CD4-positive, alpha-beta T cell treated with Interleukin-12 subunit alpha and Interleukin-12 subunit beta, for 1 hour (primary cell): ENCODE results near the gene KRTAP10-2.

ENCODE experiments used
- DNase-seq: peaks from one replicate; pipeline ENCODE4 v3.0.0-alpha.2; 2020

Gene KRTAP10-2

DNA sequence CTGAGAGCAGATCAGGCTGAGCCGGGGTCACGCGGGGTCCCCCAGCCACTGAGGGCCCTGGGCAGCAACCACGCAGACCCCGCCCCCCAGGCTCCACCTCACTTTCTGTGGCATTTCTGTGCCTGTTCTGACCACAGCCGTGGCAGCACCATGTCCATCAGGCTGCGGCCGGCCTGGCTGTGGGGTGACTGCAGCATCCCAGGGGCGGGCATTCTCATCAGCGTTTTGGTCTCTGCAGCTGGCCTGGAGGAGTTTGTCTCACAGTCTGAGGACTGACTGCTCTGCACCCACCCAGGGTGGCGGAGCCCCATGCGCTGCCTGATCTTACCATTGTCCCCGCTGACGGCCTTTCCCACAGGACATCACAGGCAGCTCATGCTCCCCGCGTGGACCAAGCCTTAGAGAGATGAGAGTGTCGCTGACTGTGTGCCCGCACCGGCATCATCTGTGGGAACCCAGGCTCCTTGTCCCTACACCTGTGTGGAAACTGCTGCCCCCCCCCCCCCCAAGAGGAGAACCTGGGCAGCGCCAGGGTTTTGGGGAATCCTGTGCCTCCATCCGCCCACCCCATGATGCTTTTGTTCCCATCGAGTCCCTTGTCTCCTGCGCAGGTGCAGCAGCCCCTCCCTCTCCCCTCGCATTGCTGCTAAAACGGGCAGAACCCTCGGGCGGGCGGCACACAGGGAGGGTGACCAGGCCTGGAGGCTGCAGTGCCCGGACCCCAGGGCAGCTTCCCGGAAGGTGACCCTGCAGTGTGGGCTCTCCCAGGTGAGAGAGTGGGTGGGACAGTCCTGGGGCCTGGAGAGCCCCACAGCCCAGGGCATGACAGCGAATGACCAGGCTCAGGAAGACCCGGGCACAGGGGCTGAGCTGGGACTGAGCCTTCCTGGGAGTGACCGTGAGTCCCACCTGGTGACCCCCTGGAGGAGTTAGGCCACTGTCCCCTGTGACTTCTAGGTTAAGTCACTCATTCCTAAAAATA, 13.1 kb downstream of the KRTAP10-2 start:
- no peak for DNase-seq

DNA sequence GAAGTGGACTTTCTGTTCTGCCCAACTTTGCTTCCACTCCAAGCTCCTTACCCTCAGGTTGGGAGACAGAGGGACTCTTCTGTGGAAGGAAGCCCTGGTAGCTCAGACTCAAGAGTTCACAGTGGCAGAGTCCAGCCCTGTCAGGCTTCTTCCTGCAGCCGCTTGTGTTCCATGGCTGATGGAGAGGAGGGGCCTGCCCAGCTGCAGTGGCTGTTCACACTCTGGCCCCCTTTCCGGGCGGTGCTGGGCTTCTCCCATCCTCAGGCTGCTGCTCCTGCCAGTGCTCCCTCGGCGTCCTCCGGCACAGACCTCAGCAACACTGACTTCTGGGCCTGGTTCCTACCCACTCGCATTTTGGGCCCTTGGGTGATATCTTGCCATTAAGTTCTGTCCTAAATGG, 15.3 kb downstream of the KRTAP10-2 start:
- DNase-seq, result no peak

DNA sequence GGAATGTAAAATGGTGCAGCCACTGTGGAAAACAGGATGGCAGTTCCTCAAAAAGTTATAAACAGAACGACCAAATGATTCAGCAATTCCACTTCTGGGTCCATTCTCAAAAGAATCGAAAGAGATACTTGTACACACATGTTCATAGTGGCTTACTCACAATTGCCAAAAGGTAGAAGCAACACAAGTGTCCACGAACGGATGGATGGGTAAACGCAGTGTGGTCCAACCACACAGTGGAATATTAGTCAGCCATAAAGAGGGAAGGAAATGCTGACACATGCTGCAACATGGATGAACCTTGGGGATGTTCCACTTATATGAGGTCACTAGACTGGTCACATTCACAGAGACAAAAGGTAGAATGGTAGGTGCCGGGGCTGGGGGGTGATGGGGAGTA, 16.6 kb downstream of the KRTAP10-2 start:
- no peak for DNase-seq

DNA sequence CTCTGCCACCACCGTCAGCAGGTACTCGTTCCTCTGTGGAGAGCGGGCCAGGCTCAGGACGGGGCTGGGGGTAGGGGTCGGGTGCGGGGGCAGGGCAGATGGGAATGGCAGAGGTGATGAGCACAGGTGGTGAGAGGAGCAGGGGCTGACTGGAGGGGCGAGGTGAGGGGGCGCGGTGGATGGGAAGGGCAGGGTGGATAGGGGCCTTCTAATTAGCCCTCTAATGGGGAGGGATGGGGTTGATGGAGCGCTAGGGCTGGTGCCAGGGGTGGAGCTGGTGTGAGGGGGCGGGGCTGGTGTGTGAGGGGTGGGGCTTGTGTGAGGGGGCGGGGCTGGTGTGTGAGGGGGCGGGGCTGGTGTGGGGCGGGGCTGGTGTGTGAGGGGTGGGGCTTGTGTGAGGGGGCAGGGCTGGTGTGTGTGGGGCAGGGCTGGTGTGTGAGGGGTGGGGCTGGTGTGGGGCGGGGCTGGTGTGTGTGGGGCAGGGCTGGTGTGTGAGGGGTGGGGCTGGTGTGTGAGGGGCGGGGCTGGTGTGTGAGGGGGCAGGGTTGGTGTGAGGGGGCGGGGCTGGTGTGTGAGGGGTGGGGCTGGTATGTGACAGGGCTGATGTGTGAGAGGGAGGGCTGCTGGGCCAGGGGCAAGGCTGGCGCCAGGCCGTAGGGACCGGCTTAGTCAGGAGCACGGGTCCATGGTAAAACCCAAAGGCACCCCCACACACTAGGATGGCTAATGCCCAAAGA, 17.2 kb downstream of the KRTAP10-2 start:
- no peak for DNase-seq

DNA sequence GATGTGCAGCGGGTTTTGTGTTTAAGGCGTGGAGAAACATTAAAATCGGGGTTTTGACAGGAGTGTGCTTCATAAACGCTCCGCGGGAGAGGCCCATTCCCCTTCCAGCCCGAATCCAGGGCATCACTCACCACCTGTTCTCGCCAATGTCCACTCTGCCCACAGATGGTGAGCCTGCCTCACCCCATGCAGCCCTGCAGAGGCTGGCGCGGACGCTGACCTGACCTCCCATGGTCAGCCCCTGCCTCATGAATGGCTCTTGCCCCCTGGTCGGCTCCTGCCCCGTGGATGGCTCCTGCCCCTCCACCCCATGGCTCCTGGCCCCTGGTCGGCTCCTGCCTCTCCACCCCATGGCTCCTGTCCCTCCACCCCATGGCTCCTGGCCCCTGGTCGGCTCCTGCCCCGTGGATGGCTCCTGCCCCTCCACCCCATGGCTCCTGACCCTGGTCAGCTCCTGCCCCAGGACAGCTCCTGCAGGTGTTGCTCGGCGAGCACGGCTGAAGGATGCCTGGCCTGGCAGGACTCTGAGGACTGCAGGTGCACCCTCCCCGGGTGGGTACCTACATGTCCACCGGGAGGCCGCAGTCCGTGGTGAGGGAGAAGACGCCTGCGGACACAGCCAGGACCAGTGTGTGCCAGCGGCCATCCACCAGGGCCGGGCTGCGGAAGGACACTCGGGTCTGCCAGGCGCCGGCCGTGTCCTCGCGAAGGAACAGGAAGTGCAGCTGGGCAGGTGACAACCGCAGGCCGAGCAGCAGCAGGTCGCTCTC, 18.0 kb downstream of the KRTAP10-2 start:
- no peak for DNase-seq

DNA sequence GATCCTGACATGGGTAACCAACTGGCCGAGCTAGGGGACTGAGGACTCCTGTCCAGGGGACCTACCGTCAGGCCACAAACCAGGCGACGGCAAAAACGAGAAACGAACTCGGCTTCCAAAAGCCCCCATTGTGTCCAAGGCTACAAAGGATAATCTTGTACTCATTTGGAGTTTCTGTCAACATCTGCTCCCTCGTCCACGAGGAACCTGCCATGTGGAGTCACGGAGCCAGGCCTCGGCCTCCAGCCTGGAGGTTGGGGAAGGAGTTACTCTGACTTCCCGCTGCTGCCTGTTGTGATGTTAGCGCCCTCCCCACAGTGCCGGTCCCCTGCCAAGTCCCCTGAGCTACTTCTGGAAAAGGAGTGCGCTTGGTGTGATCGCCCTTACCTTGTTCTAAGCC, 18.6 kb downstream of the KRTAP10-2 start:
- DNase-seq, result no peak

DNA sequence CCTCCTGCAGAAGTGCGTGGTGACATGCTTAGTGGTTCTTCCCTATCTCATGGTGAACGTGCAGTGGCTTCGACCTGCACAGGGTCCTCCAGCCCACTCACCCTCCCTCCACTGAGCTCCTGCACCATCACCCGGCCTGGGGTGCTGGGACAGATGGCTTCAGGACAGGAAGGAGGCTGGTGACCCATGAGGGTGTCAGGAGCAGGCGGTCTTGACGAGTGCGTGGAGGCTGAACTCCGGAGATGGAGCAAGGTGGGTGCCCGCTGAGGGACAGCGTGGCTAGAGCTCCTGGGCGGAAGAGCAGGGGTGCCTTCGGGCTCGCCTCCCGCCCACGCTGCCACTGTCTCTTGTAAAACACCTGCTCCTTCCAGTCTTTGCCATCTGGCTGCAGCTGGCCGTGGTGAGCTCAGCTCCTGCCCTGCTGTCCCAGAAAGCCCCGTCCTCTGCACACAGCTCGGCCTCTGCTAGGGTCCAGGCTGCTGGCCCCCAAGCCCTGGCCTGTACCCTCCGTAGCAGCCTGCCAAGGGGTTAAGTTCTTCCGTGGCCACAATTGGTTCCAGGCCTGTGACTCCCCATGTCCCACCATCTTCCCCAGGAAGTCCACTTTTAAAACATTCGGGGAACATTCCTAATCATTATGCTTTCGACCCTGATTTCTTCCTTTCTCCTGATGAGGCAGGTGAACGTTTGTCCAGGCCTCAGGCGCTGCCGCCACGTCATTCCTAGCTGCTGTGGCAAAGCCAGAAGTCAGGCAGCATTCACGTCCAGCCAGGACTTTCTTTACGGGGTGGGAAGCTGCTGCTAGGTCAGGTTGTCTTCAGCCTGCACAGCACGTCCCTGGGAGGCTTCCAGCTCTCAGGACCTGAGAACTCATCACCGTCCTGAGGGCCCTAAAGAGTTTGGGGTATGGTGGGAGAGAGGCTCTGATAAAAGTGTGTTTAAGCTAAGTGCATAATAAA, 19.4 kb downstream of the KRTAP10-2 start:
- DNase-seq, result no peak

DNA sequence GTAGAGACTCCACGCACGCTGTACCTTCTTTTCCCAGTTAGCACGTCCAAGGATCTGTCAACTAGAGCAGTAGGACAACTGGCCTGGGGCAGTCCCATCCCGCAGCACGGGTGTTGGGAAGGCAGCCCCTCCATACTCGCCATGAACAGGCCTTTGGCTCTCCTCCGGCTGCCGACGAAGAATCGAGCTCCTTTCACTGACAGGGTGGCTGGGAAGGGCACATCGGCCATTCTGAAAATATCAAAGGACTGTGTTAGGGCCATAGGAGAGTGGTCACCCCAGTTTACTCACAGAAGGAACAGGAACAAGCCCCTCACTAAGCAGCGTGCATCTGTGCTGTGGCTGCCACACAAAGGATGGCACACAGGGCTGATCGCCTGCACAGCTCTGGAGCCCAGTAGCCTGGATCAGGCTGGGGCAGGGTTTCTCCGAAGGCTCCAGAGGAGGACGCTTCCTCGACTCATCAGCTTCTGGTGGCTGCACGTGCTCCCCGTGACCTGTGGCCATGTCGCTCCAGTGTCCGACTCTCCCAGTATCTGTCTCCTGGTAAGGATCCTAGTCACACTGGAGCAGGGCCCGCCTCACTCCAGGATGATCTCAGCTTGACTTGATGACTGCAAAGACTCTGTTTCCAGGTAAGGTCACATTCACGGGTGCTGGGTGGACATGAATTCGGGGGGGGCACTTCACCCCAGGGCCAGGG, 20.3 kb downstream of the KRTAP10-2 start:
- DNase-seq, result no peak

DNA sequence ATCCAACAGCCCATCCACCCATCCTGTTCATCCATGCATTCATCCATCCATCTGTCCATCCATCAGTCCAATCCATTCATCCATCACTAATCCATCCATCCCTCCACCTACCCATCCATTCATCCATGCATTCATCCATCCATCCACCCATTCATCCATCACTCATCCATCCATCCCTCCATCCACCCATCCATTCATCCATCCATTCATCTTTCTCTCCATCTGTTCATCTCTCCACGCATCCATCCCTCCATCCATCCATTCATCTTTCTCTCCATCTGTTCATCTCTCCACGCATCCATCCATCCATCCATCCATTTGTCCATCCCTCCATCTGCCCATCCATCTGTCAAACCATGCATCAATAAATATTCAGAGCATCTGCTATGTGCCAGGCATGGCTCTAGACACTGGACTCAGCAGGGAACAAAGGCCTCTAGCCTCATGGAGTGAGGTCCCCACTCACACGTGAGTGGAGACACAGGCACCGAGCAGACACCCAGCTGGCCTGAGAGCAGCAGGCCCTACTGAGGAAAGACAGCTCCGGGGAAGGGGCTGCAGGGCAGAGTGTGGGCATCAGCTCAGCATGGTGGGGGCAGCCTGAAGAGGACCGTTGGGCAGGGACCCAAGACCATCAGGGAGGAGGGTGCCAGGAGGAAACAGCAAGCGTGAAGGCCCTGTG, 20.9 kb downstream of the KRTAP10-2 start:
- DNase-seq, result no peak

DNA sequence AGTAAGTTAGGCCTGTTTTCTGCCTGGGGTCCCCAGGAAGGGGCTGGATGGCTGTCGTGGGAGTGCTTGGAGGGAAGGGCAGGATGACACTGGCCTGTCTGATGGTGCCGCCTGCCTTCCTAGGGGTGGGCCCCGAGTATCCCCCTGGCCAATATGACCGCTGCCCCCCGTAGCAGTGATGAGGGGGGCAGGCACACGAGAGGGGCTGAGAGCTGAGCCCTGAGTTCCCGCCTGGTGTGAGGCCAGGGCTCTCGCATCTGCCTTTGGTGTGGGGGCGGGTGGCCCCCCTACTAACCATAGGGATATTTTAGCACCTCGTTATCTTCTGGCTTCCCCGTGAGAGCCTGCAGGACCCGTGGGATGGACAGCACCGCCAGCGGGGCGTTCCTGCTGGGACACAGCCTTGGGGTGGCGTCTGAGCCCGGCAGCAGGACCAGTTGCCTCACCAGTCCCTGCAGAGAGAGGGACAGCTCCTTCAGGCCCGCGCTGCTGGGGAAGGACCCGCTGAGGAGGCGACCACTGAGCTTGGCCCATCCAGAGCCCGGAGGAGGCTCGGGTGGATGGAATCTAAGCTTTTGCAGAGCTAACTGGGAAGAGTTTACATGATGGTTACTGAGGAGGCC, 21.7 kb downstream of the KRTAP10-2 start:
- DNase-seq, result no peak

DNA sequence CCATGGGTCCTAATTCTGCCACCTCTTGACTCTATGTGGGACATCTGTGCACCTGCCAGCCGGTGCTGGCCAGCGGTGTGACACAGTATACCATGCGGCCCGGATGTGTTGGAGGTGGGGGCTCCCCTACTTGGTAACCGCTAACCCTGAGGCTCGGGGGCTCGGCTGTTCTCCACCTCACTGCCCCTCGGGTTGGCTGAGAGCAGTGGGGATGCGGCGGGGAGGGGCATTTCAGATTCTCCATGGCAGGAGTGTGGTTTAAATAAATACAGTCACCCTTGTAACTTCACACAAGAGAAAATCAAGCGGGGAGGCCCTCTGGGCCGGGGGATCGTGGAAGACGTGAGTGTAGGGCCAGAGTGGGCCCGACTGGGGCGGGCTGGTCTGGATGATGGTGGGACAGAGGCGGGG, 22.3 kb downstream of the KRTAP10-2 start:
- no peak for DNase-seq

DNA sequence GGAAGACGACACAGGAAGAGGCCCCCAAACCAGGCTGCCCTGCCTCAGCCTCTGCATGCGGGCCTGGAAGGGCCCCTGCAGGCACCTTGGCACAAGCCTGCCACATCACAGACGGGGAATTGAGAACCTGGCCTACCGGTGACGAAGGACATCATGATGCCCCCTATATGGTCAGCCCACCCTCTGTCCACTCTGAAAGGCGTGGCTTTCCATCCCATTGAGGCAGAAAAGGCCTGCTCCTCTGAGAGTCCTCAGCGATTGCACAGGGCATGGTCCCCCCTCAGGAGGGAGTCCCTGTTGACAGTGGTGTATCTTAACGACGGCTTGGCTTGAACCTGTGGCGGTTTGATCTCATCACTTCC, 22.7 kb downstream of the KRTAP10-2 start:
- DNase-seq, result no peak

DNA sequence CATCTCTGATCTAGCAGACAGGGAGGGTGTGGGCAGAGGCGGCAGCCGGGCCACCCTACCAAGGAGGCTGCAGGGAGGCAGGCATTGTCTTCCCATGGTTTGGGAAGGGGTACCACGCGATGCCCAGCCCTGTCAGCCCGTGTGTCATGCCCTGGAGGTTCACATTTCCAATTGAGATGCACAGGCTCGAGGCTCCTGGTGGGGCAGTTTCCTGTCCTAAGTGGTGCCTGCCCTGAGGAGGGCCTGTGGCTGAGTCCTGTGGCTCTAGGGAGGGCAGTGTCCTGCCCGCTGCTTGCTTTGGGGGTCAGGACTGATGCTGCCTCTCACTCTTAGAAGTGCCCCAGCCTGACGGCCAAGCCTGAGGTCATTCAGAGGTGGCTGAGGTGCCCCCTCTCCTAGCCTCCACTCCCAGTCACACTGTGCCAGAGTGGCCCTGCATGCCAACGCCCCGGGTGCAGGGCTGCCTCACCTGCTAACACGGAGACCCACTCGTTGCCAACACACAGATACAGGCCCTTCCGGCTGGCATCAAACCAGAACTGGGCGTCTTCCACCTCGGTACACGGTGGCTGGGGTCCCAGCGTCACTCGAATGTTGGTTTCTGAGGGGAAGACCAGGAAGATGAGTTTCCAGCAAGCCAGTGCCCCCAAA, 23.2 kb downstream of the KRTAP10-2 start:
- no peak for DNase-seq

DNA sequence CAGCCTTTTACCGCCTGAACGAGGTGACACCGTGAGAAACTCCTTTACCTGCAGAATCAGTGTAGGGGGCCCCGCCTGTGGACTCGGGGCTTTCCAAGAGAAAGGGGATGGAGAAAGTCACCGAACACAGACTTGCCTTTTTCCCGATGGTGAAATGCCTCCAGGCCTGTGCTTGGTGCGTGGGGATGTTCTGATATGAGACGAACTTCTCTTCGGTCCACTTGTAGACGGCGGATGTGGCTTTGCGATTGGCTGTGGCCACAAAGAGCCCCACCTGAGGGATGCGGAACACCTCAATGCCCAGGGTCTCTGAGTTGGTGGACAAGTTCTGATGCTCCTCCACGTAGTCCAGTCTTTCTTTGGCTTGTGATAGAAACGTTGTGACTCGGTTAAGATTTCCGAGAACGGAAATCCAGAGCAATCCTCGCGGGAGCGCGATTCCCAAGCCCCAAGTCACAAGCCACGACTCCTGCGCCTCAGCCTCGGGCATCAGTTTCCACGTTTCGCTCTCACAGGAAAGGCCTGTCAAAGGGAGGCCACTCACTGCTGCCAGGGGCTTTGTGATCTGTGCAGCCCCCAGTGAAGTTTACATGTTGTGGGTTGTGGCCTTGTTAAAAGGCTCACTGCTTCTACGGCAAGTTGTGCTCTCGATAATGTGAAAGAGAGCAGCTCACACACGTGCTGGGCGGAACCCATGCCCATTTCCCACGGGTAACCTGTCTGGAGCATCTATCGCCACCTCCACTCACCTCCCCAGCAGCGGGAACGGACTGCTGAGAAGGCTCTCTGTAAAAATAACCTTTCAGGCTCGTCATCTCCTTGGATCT, 23.9 kb downstream of the KRTAP10-2 start:
- no peak for DNase-seq

DNA sequence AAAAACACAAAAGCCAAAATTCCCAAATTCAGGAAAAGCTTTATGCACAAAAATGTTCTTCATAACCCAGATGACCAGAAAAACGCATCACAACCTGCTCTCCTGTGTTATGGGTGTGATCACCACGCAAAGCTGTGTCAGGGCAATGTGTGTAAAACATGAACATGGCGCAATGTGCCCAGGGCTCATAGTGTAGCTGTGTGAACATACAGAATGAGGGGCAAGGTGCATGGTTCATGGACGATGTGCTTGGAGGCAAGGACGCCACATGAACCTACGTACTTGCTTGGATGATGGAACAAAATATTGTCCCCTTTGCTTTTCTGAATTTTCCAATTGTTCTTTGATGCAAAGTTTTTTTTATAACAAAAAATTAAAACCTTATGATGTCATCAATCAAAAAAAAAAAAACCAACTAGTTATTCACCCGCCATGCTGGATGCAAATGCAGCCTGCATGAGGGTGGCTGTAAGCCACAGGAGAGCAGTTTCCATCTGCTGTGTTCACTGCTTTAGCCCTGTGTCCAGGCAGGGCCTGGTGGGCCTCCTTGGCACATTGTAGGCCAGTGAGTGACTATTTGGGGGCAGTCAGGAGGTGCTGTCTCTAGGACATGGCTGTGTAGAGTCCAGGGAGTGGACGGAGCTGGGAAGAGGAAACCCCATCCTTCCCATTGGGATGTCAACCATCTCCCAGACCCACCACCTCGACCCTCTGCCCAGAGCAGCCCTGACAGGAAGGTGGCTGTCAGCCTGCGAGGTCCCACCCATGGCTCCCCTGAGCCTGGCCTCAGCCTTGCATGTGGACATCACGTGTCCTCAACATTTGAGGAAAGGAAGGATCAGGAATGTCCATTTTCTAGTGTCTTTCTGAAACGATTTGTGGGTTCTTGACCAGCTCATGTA, 25.0 kb downstream of the KRTAP10-2 start:
- no peak for DNase-seq

DNA sequence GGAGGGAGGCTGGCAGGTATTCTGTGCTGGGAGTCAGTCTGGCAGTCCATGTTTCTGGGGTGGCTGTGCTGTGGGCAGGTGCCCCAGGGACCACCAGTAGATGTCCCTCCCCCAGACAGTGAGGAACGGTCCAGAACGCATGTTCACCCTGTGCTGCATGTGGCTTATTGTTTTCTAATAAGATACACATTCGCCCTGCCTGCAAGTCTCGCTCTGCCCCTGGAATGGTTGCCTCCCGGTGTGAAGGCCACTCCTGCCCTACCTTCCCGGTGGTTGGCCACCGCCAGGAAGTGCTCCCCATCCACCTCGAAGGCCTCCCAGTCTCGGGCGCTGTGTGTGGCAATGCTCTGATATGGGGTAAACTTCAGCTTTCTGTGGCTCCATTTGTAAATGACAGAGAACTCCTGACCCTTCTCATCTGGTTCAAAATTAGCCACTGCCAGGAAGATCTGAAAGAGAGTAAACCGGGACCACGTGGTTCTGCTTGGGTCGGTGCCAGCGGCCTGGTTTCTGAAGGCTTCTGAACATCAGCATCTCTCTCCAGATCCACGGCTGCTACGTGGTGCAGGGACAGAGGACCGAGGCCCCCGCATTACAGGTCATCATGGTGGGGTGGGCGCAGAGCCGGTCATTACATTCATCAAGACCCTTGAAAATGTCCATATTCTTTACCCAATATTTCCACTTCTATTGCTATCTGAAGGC, 25.8 kb downstream of the KRTAP10-2 start:
- no peak for DNase-seq
